OCI-M2 (cell line): ENCODE data around the gene KRTAP5-2.

Source experiments
- DNase-seq: peaks from one replicate; lab custom pipeline; 2025; ENCODE audit not compliant: unreplicated experiment; lab: John Stamatoyannopoulos, UW

The KRTAP5-2 gene

GRCh38 chr11:1568441-1568911, 29.6 kb downstream of the KRTAP5-2 start:
- no peak for DNase-seq

- no peak for DNase-seq
These were observed 30.4 kb downstream of the KRTAP5-2 start for GRCh38 chr11:1567721-1568100.

- DNase-seq, result no peak
These were observed 30.9 kb downstream of the KRTAP5-2 start for GRCh38 chr11:1567052-1567720.

DNA sequence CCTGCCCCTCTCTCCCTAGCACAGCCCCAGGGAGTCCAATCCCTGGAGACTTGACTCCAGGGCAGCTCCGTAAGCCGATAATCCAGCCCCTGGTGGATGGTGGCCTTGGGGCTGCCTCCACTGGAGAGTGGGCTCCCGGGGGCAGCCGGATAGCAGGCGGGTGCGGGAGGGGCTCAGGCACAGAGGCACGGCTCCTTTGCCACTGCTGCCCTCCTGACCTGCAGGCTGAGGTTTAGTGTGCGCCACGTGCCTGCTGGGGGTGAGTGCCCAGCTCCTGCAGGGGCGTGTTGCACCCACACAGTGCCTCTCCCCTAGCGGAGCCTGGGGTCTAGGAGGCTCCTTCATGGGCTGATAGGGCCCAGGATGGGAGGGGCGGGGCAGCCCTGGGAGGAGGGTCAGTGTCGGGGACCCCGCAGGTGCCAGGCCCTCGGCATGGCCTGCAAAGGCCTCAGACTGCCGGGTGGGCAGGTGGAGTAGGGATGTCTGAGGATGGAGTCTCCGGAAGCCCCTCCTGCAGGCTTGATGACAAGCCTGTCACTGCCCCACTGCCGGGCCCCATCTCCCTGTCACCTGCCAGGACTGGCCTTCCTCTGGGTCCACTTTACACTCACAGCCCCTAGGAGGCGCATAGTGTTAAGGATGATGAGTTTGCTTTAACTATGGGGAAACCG, 31.6 kb downstream of the KRTAP5-2 start:
- DNase-seq, result no peak

- DNase-seq, result no peak
These were observed 32.2 kb downstream of the KRTAP5-2 start for GRCh38 chr11:1565904-1566247.

GRCh38 chr11:1565173-1565903, 32.8 kb downstream of the KRTAP5-2 start:
- no peak for DNase-seq

GRCh38 chr11:1564535-1565172, 33.4 kb downstream of the KRTAP5-2 start:
- DNase-seq, result no peak

DNA sequence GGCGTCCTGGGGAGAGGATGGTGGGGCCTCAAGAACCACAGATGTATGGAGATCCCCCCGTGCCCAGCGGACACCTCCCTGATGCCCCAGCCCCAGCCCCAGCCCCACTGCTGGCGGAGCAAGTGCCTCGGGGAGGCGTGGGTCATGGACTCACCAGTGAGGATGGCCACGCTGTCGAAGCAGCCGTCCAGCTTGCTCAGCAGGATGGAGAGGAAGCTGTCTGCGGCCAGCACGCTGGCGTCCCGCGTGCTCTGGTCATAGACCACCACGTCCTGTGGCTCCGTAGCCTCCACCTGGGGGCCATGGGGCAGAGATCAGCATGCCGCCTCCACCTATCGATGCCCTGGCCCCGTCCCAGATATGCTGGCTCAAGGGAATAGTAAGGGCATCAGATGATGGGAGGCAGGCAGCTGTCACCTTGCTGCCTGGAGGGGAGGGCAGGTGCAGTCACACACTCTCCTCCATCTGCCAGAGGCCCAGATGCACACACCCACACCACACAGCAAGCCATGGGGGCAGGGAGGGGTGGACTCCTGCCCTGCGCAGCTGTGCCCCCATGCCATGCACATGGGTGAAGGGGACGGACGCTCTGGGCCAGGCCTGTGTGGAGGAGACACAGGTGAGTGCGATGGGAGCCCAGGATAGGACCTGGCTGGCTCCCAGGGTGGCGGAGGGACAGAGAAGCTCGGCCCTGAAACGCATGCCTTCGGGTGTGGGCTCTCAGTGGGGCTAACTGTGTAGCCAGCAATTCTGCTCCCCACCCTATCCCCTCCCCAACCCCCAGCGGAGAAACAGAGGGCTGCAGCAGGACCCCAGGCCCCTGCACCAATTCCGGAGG, 34.2 kb downstream of the KRTAP5-2 start:
- no peak for DNase-seq

- no peak for DNase-seq
These were observed 34.9 kb downstream of the KRTAP5-2 start for GRCh38 chr11:1563149-1563638.

DNA sequence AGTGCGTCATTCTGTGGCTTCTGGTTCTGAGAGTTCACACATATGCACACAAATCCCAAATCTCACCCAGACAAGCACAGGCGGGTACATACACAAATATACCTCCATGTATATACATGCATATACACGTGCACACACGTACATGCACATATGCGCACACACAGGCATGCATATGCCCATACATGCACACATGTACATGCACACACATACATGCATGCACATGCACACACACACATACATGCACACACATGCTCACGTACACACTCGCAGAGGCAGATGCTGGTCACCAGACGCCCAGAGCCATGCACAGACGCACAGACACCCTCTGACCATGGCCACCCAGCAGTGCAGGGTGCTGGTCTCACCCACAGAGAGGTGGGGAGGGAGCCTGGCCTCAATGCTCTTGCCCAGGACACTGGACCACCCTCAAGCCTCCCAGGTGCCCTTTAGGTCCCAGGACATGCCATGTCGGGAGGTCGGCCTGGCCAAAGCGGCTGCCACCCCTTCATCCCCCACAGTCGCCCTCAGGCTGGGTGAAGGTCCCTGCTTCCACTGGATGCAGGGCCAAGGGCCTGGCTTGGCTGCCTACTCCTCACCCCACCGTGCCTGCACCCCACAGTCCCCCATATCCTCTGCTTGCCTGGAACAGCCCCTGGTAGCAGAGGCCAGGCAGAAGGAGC, 35.5 kb downstream of the KRTAP5-2 start:
- no peak for DNase-seq

GRCh38 chr11:1561955-1562354, 36.1 kb downstream of the KRTAP5-2 start:
- no peak for DNase-seq

GRCh38 chr11:1561266-1561665, 36.8 kb downstream of the KRTAP5-2 start:
- DNase-seq, result no peak

GRCh38 chr11:1560649-1561251, 37.3 kb downstream of the KRTAP5-2 start:
- no peak for DNase-seq

DNA sequence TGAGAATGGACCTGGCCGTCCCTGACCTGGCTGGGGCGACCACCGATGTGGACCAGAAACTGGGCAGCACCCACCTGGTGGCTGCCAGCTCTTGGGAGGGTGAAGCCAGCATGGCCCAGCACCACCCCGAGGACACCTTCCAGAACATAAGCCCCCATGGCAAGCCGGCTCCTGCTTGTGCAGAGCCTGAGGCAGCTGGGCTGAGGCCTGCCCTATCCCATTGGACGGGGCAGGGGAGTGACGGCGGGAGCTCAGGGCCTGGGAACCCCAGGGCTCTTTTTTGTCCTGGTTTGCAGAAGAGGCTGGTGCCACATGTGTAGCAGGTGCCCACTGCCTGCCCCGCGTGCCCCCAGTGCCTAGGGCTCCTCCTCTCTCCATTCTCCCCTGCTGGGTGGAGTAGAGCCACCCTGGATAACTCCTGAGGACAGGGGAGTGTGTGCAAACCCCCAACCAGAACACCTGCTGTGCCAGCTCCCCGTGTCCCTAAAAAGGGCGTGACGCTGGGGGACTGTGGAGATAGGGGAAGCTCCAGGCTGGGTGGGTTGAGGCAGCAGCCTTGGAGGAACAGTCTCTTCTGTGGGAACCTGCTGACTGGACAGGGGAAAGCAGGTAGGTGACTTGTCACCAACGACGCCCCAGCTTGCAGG, 38.0 kb downstream of the KRTAP5-2 start:
- no peak for DNase-seq

DNA sequence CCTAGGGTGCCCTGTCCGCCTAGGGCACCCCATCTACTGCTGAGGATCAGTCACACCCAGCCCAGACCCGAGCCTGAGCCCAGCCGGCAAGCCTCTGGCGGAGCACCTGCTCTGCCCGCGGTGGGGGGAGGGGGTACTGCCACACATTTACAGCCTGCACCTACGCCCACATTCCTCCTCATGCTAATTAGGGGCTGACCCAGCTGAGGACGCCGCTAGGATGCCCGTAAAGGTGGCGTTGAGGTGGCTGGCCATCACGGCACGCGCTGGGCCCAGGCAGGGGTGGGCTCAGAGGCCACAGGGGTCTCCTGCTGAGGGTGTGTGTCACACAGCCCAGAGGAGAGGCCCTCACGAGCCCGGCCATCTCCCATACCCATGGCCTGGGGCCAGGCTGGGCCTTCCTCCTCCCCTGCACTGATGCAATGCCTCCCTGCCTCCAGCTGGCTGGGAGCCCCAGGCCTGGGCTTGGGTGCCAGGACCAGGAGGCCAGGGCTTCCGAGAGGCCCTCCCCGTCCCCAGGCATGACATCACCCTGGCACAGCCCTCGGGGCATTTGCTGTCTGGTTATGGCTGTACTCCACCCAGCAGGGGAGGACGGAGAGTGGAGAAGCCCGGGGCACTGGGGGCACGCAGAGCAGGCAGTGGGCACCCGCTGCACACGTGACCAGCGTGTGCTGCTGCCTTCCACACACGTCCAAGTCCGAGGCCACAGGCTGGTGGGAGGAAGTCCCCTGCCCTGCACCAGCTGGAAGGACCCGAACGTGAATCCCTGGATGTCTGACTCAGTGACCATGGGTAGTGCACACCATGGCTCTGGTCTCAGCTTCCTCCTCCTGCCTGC, 38.8 kb downstream of the KRTAP5-2 start:
- no peak for DNase-seq

- no peak for DNase-seq
These were observed 39.4 kb downstream of the KRTAP5-2 start for GRCh38 chr11:1558775-1559110.

DNA sequence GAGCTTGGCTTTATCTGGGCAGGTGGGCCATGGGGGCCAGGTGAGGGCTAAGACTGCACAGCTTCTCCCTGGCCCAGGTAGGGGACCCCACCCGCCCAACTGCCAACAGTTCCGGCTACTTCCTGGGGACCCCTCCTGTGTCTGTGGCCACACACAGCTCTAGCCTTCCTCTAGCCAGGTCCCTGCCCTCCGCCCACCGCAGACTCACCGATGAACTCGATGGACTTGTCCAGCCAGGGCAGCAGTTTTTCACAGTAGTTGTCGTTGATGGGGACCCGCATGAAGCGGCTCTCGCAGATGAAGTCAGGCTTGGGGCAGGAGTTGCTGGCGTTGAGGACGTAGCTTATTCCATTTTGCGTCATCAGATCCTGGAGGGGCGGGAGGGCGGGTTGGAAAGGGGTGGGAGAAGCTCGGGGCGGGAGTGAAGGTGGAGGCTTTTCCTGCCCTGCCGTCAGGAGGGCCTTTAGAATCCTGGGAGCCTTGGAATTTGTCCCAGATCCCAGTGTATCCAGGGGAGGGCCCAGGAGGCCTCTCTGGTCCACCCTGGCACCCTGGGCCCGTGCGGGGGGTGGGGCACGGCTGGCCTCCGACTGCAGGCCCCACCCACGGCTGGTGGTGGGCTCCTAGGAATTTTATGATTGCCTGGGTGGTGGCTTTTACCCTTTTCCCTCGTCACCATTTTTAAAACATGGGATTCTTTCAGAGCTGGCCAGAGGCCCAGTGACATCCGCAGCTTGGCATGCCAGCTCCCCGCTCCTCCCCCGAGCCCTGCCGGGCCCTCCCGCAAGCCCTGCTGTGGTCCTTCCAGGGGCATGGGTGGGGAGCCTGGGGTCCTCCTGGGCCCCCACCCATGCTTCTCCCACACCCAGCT, 40.0 kb downstream of the KRTAP5-2 start:
- DNase-seq, result no peak
